NOMO-1 treated with DMSO at 0.1 percent for 48 hours (cell line): ENCODE data around the gene MEGF9.

Experiments
- DNase-seq: peaks from one replicate; lab custom pipeline; 2025; ENCODE audit not compliant: unreplicated experiment; lab: John Stamatoyannopoulos, UW

The MEGF9 gene

DNA sequence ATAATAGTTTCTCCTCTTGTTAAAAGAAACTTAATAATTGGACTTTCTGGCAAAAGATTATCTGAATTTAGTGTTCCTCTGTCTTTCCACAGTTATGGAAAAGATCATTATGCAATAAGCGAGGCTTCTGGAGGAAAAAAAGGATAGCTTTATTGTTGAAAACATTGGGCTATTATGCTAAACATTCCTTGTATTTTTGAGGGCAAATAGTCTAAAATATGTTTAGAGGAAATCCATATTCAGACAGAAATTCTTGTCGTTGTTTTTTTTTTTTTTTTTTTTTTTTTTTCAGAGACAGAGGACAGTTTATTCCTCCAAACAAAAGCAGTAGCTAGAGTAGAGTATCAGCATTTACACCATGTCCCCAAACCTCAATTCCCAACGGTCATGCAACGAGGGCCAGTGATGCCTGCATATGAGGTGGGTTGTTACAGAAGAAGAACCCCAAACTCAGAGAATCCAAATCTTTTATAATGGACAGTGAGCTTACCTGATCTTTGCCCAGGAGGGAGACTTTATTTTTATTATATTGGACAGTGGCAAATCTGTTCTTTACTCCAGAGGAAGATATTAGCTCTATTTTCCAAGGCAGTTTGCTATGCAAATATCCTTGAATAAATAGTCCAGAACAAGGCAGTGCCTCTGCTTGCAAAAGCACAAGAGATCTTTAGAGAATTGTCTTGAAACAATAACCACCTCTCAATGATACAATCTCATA is 85.9 kb downstream of the MEGF9 start:
- no peak for DNase-seq

DNA sequence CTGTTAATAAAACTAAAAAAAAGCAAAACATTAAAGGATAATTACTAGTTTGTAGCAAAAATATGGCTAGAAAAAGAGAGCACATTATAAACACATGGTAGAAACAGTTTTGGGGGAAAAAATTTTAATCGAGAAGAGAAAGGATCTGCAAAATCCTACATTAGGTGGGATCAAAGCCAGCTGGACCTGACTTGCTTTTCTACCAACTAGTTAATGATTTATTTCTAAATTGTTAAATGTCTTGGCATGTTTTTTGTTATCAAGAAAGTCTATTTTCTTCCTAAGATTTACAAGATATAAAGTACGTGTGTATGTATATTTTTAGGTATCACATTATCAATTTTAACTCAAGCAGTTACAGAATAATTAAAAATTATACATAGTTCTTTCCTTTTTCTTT is 87.2 kb downstream of the MEGF9 start:
- DNase-seq, result no peak

DNA sequence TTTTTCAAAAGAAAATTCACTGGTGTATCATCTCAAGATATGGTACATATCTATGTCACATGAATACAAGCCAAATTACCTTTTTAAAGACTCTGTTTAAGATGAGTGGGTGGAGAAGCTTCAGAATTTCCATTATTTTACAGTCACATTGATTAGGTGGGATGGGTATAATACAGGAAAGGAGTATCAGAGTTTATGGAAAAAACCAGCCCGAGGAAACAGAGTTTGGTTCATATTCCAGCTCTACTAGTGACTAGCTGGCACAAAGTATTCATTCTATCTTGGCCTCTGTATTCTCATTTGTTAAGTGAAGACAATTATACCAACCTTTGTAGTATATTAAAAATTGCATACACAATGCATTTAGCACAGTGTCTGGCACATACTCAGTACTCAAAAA is 87.8 kb downstream of the MEGF9 start:
- no peak for DNase-seq

DNA sequence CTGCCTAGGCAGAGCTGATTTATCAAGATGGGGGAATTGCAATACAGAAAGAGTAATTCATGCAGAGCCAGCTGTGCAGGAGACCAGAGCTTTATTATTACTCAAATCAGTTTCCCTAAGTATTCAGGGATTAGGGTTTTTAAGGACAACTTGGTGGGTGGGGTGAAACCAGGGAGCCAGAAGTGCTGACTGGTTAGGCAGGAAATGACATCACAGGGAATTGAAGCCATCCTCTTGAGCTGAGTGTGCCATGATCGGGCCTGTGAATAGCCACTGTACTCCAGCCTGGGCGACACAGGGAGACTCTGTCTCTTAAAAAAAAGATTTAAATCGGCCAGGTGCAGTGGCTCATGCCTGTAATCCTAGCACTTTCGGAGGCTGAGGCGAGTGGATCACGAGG is 89.0 kb downstream of the MEGF9 start:
- DNase-seq, result no peak

DNA sequence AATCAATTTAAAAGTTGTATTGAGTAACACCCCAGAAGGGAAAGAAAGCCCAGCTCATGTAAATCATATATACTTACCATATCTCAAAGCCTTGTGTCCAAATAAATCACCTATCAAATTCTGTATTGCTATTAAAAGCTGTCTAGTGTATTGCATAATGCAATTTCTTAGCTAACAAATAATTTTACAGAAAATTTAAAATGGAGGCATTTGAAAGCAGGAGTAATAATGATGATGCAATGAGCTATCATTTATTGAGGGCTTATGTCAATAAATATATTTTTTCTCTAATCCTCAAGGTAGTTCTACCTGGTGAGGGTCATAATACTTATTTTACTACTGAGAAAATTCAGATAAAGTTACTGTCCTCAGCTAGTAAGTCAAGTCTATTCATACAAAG is 91.5 kb downstream of the MEGF9 start:
- no peak for DNase-seq

- no peak for DNase-seq
Measured at GRCh38 chr9:120621941-120622340, 92.3 kb downstream of the MEGF9 start.

- peak; percentile 60 for DNase-seq
Measured at GRCh38 chr9:120619751-120620655, 94.3 kb downstream of the MEGF9 start.

DNA sequence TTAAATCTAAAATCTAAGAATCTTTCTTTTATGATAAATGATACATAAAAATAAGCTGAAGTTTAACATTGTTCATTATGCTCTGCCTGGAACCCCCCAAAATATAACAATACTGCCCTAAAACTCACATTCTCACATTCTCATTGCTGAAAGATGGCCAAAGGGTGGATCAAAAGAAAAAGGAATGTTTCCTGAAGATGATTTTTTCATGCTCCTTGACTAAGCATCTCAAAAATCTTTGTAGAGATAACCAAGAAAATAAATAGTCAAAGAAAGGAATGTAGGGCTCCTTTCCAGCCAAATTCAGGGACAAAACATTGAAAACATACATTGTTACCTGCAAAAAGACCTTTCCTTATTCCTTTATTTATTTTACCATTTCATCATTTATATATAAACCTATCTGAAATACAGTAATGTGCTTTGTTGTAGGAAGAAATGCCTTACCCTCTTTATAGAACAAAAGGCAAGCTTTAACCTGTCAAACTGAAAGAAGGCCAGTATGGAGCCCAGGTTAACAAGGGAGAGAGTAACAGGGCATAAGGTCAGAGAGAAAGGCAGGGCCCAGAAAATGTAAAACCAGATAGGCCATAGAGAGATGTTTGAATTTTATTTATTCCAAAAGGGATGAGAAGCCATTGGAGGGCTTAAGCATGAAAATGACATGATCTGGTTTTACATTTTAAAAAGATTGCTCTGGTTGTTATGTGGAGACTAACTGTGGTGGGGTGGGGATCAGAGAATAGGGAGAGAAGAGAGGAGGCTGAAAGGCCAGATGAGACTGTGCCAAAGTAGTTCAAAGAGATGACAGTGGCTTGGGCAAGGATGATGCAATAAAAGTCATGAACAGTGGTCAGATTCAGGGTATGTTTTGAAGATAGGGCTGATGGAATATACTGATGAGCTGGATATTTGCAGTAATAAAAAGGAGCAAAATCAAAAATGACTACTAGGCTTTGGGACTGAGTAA is 97.0 kb downstream of the MEGF9 start:
- no peak for DNase-seq

GRCh38 chr9:120612218-120612617 is 102.1 kb downstream of the MEGF9 start:
- DNase-seq, result peak; percentile 20

DNA sequence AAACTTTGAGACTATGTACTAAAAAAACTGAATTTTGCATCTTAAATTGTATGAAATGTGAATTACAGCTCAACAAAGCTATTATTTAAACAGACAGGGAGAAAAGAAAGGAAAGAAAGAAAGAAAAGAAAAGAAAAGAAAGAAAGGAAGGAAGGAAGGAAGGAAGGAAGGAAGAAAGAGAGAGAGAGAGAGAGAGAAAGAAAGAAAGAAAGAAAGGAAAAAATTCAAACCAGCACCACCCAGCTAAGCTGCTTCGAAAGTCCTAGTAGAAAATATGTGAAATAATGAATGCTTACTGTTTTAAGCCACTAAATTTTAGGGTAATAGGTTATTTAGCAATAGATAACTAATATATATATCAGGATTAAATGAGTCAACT is 102.6 kb downstream of the MEGF9 start:
- DNase-seq, result no peak

- DNase-seq, result no peak
Measured at GRCh38 chr9:120610975-120611689, 103.1 kb downstream of the MEGF9 start.

DNA sequence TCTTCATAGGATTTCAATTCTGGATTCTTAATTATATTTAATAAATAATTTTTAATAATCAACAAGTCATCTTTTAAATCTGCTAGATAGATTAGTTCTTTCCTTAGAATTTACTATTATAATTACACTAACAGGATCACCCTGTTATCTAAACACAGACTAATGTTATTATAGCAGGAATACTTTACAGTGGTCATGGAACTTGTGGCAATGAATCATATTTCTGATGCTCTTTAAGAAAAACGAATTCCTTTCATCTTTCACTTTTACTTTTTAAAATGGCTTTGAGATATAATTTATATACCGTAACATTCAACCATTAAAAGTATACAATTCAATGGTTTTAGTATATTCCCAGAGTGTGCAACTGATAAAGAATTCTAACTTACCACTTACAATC is 104.6 kb downstream of the MEGF9 start:
- DNase-seq, result no peak

GRCh38 chr9:120608421-120608820 is 105.8 kb downstream of the MEGF9 start:
- DNase-seq, result no peak

- no peak for DNase-seq
Measured at GRCh38 chr9:120603591-120603990, 110.7 kb downstream of the MEGF9 start.

DNA sequence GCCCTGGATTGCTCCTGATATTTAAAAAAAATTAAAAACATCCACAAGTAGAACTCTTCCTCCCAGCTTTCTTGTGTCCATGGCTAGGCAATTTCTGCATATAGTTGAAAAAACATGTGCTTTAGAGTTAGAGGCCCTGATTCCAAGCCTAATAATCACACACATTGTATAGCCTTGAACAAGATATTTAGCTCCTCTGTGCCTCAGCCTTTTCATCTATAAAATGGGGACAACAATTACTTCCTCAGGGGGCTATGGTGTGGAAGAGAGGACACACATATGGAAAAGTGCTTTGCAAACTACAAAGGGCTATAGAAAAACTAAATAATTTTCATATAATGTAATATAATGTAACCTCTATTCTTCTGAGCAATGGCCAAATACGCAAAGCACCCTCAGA is 111.3 kb downstream of the MEGF9 start:
- DNase-seq, result no peak

GRCh38 chr9:120593955-120594277 is 120.4 kb downstream of the MEGF9 start:
- DNase-seq, result no peak

- DNase-seq, result no peak
Measured at GRCh38 chr9:120593250-120593954, 120.9 kb downstream of the MEGF9 start.

- peak; percentile 54 for DNase-seq
Measured at GRCh38 chr9:120592210-120592609, 122.1 kb downstream of the MEGF9 start.

DNA sequence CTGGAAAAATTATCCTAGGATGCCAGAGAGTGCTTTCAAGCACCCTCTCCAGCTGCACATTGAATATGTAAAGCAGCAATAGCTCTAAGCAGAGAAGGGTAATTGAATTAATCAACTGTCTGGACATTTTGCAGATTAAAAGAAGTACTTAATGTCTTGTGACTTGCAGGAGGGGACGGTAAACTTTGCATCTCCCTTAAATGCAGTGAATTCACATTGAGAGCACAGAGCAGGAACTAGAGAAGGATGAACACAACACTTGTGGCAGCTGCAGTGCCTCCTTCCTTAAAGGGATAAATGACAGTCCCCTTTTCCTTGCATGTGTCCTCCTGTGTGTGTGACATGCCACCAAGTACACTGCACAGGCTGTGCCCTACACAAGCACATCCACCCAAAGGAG is 126.9 kb downstream of the MEGF9 start:
- DNase-seq, result no peak

GRCh38 chr9:120583958-120584369 is 130.3 kb downstream of the MEGF9 start:
- DNase-seq, result peak; percentile 93
